Heart left ventricle (tissue), 16 donors: ENCODE measurements around the gene KRT20. TPM values are rescaled to one million over a fixed set of nuclear protein-coding genes. Genes with fewer than 3 reads are reported as not detected.

Experiments used
- ATAC-seq, 4 donors: fragments of 200-7000 bp; cut with Tn5 transposase; one replicate each; pipeline ENCODE4 v1.9.1; 2020 to 2022; ENCODE audit warnings: moderate library complexity in 4 of 4, mild to moderate bottlenecking in 3 of 4, moderate number of reproducible peaks in 1 of 4
- DNase-seq, 5 donors: peaks; one replicate each; pipeline ENCODE4 v3.0.0-alpha.2; 2020
- H3K27ac ChIP-seq, 12 donors: fragments of 200-600 bp; sonication (generic) in 4 of 12; one replicate each; pipeline versions ENCODE4 v1.5.0 to v1.8.0; 2016 to 2022; ENCODE audit warnings: mild to moderate bottlenecking in 2 of 12
- H3K27me3 ChIP-seq, 9 donors: fragments of 200-600 bp; sonication (generic) in 2 of 9; one replicate each; pipeline versions ENCODE4 v1.5.1 to v1.8.0; 2016 to 2022; ENCODE audit warnings: mild to moderate bottlenecking in 3 of 9
- H3K36me3 ChIP-seq, 9 donors: fragments of 200-600 bp; sonication (generic) in 2 of 9; one replicate each; pipeline versions ENCODE4 v1.5.0 to v1.8.0; 2018 to 2022; ENCODE audit warnings: mild to moderate bottlenecking in 2 of 9
- H3K4me1 ChIP-seq, 12 donors: fragments of 200-600 bp; sonication (generic) in 4 of 12; one replicate each; pipeline versions ENCODE4 v1.5.0 to v1.8.0; 2016 to 2022; ENCODE audit warnings: mild to moderate bottlenecking in 3 of 12
- H3K4me3 ChIP-seq, 12 donors: fragments of 200-600 bp; sonication (generic) in 4 of 12; one replicate each; pipeline versions ENCODE4 v1.5.0 to v1.8.0; 2017 to 2022; ENCODE audit warnings: mild to moderate bottlenecking in 9 of 12, moderate library complexity in 4 of 12
- H3K9me3 ChIP-seq, 12 donors: fragments of 200-600 bp; sonication (generic) in 4 of 12; one replicate each; pipeline versions ENCODE4 v1.5.0 to v1.8.0; 2016 to 2022; ENCODE audit warnings: mild to moderate bottlenecking in 1 of 12
- POLR2A ChIP-seq, 2 donors: fragments of 450-650 bp; IDR thresholded peaks; one replicate each; pipeline ENCODE4 v1.6.1; 2017; ENCODE audit warnings: antibody characterized with exemption in 2 of 2, mild to moderate bottlenecking in 2 of 2, moderate library complexity in 2 of 2
- WGBS, 4 donors: extraction: QIAGEN DNeasy Blood & Tissue Kit in 2 of 4; methylation state at CpG; one replicate each; pipeline versions ENCODE4 v1.1.5 to v1.1.7; 2013 to 2018; 5-methylcytosine and 5-hydroxymethylcytosine counted together
- intact Hi-C, 10 donors: fragments of 100-400 bp; cut with DNase I; formaldehyde crosslinking; loops; one replicate each; pipeline versions ENCODE4 v1.11.1 to v1.14.2; 2022
- polyA plus RNA-seq, 2 donors: library from polyadenylated mRNA; stranded (reverse); fragments of 200-250 nt; gene quantifications; one replicate each; pipeline ENCODE4 v1.2.3, GENCODE V29; 2013
- total RNA-seq, 9 donors: library from RNA; depleted of rRNA in 2 of 9; stranded (reverse); fragments of >200 nt in 2 of 9; fragmentation: NEBNext Ultra II Directional in 3 of 9; extraction: Animal tissue kit (Norgen Biotek cat#: 25700) in 3 of 9; gene quantifications; one replicate each; pipeline versions ENCODE4 v1.1.0 to v1.2.4, GENCODE V29; 2016 to 2023
- TF ChIP-seq, protein P1 (sequence below), 12 donors: fragments of 200-600 bp; sonication (generic) in 4 of 12; IDR thresholded peaks; one replicate each; pipeline versions ENCODE4 v1.5.0 to v1.8.0; 2018 to 2022; ENCODE audit warnings: antibody characterized with exemption in 12 of 12, mild to moderate bottlenecking in 5 of 12
- donor health status: ischemic (EF 13 %, LVEDD 7.1; RV severe dilation, severe dysfunction).
- donor health status: healthy with polysubstance abuse.
- donor health status: DM: no; HTN: yes; CAD: no.
- donor health status: DM: no; HTN: no; CAD: no.
- donor health status: ischemic (EF 25% LVEDD 6.9; RV normal size, moderate dysfunction).
- donor health status: ischemic (EF 25% LVEDD 5.7; RV mildly dilated, moderate dysfunction).
- donor health status: healthy.
- donor health status: DM: yes; HTN: yes; CAD: no.
- donor health status: ischemic (EF 35%, LVEDD 5.7; RV mildly dilated, moderate dysfunction).
- donor health status: nonischemic (EF 11% LVEDD 7.7; RV severe dilation, severe dysfunction).
- donor health status: DM: yes; HTN: yes; CAD: no.
- donor health status: PGD.
- donor health status: ischemic (EF 29% LVEDD 5.4; RV normal size, mild dysfunction).
- donor health status: nonischemic (EF 23%, LVEDD 6.1; RV moderate dilation, normal function).

The KRT20 gene
- total and polyA plus RNA-seq, 11 donors, result 0.12 TPM; not detected in 10

- H3K36me3 ChIP-seq, result no peaks in the 10 kb centered on the region
- no peak for ATAC-seq
- H3K4me3 ChIP-seq, result no peak overlapping the region
- DNase-seq, result no peak
- intact Hi-C loops, result loop anchor here in 5 of 10 donors (10.0 kb wide), 5 partner anchors 87 to 643 kb away; no protein-coding TSS in a partner anchor
- TF ChIP-seq, protein P1, sequence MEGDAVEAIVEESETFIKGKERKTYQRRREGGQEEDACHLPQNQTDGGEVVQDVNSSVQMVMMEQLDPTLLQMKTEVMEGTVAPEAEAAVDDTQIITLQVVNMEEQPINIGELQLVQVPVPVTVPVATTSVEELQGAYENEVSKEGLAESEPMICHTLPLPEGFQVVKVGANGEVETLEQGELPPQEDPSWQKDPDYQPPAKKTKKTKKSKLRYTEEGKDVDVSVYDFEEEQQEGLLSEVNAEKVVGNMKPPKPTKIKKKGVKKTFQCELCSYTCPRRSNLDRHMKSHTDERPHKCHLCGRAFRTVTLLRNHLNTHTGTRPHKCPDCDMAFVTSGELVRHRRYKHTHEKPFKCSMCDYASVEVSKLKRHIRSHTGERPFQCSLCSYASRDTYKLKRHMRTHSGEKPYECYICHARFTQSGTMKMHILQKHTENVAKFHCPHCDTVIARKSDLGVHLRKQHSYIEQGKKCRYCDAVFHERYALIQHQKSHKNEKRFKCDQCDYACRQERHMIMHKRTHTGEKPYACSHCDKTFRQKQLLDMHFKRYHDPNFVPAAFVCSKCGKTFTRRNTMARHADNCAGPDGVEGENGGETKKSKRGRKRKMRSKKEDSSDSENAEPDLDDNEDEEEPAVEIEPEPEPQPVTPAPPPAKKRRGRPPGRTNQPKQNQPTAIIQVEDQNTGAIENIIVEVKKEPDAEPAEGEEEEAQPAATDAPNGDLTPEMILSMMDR (IDR thresholded peaks at IDR 0.05), result no peak
- no peak for TF ChIP-seq POLR2A (IDR thresholded peaks at IDR 0.05)
- no peak overlapping the region for H3K27ac ChIP-seq
- no peaks in the 10 kb centered on the region for H3K9me3 ChIP-seq
- no peaks in the 10 kb centered on the region for H3K4me1 ChIP-seq
- 84 to 96% (median 90%) methylated on average over 1 of the region's 1 CpG for WGBS, 4 donors
- peaks cover 0 to 25% (median 3%) of the 10 kb centered on the region in 9 donors for H3K27me3 ChIP-seq
Observed at GRCh38 chr17:40901981-40902474, 17.0 kb upstream of the KRT20 start.

DNA sequence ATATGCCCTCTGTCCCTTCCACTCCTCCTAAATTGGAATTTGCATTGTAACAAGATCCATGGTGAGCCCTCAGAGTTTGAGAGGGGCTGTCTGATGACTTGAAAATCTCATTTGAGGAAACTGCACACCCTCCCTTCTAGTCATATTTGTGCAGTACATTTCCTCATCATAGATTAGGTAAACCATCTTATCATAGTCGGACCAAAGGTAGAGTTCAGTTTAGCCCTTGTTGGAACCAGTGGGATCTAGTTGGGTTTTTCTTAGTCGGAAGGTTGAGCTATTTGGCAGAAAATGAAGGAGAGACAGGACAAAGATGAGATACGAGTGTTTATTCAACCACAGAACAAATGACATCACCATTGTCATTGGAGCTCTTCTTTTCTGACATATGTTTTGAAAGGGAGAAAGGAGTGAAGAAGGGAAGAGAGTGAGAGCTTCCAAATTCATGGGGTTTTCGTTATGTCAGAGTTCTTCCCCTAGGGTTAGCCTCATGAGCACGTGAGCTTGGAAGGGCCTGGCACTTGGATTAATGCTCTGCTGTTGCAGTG is 15.8 kb upstream of the KRT20 start:
- H3K36me3 ChIP-seq, result no peaks in the 10 kb centered on the region
- no peak overlapping the region for H3K27ac ChIP-seq
- no peaks in the 10 kb centered on the region for H3K4me1 ChIP-seq
- TF ChIP-seq POLR2A (IDR thresholded peaks at IDR 0.05), result no peak
- TF ChIP-seq, protein P1 (IDR thresholded peaks at IDR 0.05), result no peak
- DNase-seq (no peak), ATAC-seq (no peak)
- no peak overlapping the region for H3K4me3 ChIP-seq
- intact Hi-C loops, result loop anchor here in 5 of 10 donors (10.0 kb wide), 5 partner anchors 86 to 644 kb away; no protein-coding TSS in a partner anchor
- 65 to 80% (median 75%) methylated on average over 5 of the region's 5 CpGs for WGBS, 4 donors
- H3K27me3 ChIP-seq, result peaks cover 0 to 16% (median 0%) of the 10 kb centered on the region in 9 donors
- no peaks in the 10 kb centered on the region for H3K9me3 ChIP-seq

DNA sequence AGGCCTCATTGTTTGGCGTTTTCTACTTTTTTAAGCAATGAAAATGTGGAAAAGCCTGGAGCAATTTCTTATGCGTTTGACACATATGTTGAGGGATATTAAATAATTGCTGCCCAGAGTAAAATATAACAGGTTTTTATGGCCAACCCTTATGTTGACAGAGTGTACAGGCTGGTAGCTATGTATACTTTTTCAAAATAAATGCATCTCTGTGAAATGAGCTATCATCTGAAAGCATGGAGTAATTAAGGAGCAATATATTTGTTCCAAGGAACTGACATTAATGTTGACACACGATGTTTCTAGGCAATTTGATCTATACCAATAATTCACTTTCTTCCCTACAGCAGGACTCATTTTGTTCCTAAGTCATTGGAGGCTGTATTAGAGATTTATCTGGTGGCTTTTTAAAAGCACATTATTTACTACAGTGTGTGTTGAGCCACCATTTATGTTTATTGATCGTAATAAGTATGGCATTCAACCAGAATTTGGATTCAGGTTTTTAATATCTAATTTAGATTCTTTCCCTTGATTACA is 11.9 kb upstream of the KRT20 start:
- H3K36me3 ChIP-seq, result no peaks in the 10 kb centered on the region
- H3K27ac ChIP-seq, result no peak overlapping the region
- 89 to 92% (median 90%) methylated on average over 4 of the region's 4 CpGs for WGBS, 4 donors
- ATAC-seq, result no peak
- H3K4me1 ChIP-seq, result no peaks in the 10 kb centered on the region
- TF ChIP-seq, protein P1 (IDR thresholded peaks at IDR 0.05), result no peak
- no peak for TF ChIP-seq POLR2A (IDR thresholded peaks at IDR 0.05)
- intact Hi-C loops, result no loop called here
- no peaks in the 10 kb centered on the region for H3K9me3 ChIP-seq
- H3K4me3 ChIP-seq, result no peak overlapping the region
- peaks cover 0 to 23% (median 7%) of the 10 kb centered on the region in 9 donors for H3K27me3 ChIP-seq
- DNase-seq, result no peak

DNA sequence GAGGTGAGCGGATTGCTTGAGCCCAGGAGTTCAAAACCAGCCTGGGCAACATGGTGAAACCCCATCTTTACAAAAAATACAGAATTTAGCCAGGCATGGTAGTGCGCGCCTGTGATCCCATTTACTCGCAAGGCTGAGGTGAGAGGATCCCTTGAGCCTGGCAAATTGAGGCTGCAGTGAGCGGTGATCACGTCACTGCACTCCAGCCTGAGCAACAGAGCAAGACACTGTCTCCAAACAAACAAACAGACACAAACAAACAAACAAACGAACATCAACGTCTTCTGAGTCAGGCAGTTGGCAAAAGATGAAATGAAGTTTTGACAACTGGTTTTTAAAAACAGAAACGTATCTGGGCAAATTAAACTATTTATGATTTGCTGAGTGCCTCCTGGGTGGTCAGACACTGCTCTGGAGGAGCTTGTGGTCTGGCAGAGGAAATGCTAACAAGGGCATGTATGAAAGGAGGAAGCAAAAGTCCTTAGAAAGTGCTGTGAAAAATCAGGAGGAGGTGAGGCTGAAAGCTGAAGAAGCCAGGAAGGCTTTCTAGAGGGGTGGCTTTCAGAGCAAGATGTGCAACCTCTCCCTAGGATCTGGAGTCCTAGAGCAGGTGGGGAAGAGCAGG is 10.2 kb upstream of the KRT20 start:
- intact Hi-C loops, result no loop called here
- DNase-seq (no peak), ATAC-seq (no peak)
- Histone ChIP-seq H3K4me3 (no peak overlapping the region), H3K27ac (no peak overlapping the region), H3K9me3 (no peaks in the 10 kb centered on the region), H3K36me3 (no peaks in the 10 kb centered on the region), H3K4me1 (no peaks in the 10 kb centered on the region), H3K27me3 (peaks cover 0 to 20% (median 10%) of the 10 kb centered on the region in 9 donors)
- 76 to 80% (median 77%) methylated on average over 9 of the region's 9 CpGs for WGBS, 4 donors
- TF ChIP-seq, protein P1 (IDR thresholded peaks at IDR 0.05), result no peak
